NT2/D1 (cell line): ENCODE measurements around the gene TM9SF2.

ENCODE experiments used
- YY1 ChIP-seq: IDR thresholded peaks from 2 replicates; pipeline ENCODE4 v1.6.1; 2011; ENCODE audit not compliant: insufficient read length, insufficient read depth
- ZNF274 ChIP-seq: IDR thresholded peaks from 2 replicates; pipeline ENCODE4 v1.6.1; 2011; ENCODE audit warnings: mild to moderate bottlenecking, low read depth, low read length

- TF ChIP-seq ZNF274 (no peak), YY1 (no peak)
These were observed 461 bp upstream of the TM9SF2 start for GRCh38 chr13:99500839-99501183.
